ENCODE results near the gene HIBADH.

DNA sequence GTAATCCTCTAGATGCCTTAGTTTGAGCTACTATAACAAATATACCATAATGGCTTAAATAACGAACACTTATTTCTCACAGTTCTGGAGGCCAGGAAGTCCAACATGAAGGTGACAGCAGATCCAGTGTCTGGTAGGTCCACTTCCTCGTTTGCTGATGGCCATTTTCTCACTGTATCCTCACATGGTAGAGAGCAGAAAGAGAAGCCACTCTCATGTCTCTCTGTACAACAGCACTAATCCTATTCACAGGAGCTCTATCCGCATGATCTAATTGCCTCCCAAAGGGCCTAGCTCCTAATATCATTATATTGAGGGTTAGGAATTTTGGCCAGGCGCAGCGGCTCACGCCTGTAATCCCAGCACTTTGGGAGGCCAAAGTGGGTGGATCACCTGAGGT is 10.2 kb downstream of the HIBADH start:
- no peak for TF ChIP-seq CTCF (IDR thresholded peaks at IDR 0.05 in 8 of 11, conservative IDR thresholded peaks at IDR 0.05 in 3 of 11)
- TF ChIP-seq POLR2AphosphoS5 (IDR thresholded peaks at IDR 0.05): no peak
